H1 (cell line): ENCODE results near the gene YIPF5. TPM values are rescaled to one million over a fixed set of nuclear protein-coding genes. Genes with fewer than 3 reads are reported as not detected.

ENCODE experiments used
- CTCF ChIA-PET: fragments of 300-600 bp; sonication (Branson Sonifier 250); formaldehyde crosslinking; loops from one replicate; lab custom pipeline; 2021; ENCODE audit not compliant: partially characterized antibody; lab: Charles Lee
- POLR2A ChIA-PET: fragments of 300-600 bp; sonication (Branson Sonifier 250); formaldehyde crosslinking; loops from one replicate; lab custom pipeline; 2021; ENCODE audit warnings: inconsistent platforms; ENCODE audit not compliant: partially characterized antibody; lab: Charles Lee
- DNase-seq, 2 experiments: peaks; one replicate each; pipeline versions ENCODE4 v3.0.0 to v3.0.0-alpha.2; 2010 to 2022; ENCODE audit warnings: low spot score in 2 of 2, low read depth in 1 of 2, mixed read lengths in 1 of 2
- FAIRE-seq: peaks from 2 replicates; lab custom pipeline; 2011; peaks lifted over from hg19 to GRCh38; lab: Jason Lieb, UNC
- H2AFZ ChIP-seq: 2 replicates; pipeline ENCODE4 v1.8.1; 2012; ENCODE audit warnings: low read length, inconsistent platforms
- H2AK5ac ChIP-seq: 2 replicates; pipeline ENCODE4 v1.6.1; 2013; ENCODE audit warnings: low read depth, low read length
- H2BK120ac ChIP-seq: replicated peaks from 2 replicates; pipeline ENCODE3; 2013; ENCODE audit warnings: low read depth, low read length, inconsistent platforms
- H2BK12ac ChIP-seq: 2 replicates; pipeline ENCODE4 v1.6.1; 2013; ENCODE audit warnings: low read depth, low read length
- H2BK15ac ChIP-seq: 2 replicates; pipeline ENCODE4 v1.6.1; 2013; ENCODE audit warnings: low read length
- H2BK20ac ChIP-seq: 2 replicates; pipeline ENCODE4 v1.6.1; 2013; ENCODE audit warnings: low read length
- H2BK5ac ChIP-seq: 2 replicates; pipeline ENCODE4 v1.6.1; 2013; ENCODE audit warnings: low read depth, low read length
- H3K14ac ChIP-seq: 2 replicates; pipeline ENCODE4 v1.6.1; 2013; ENCODE audit warnings: inconsistent platforms; ENCODE audit not compliant: insufficient read length
- H3K18ac ChIP-seq: 2 replicates; pipeline ENCODE4 v1.6.1; 2013; ENCODE audit warnings: low read length; ENCODE audit errors: extremely low read depth
- H3K23ac ChIP-seq: 2 replicates; pipeline ENCODE4 v1.6.1; 2013; ENCODE audit warnings: inconsistent platforms; ENCODE audit not compliant: insufficient read length
- H3K23me2 ChIP-seq: 2 replicates; pipeline ENCODE4 v1.6.1; 2013; ENCODE audit warnings: low read depth, low read length
- H3K27ac ChIP-seq: 2 replicates; pipeline ENCODE4 v1.6.1; 2011; ENCODE audit warnings: low read depth, low read length, inconsistent platforms
- H3K27me3 ChIP-seq, 4 experiments: replicated peaks in 1 of 4; 1 replicate in 1 of 4; 2 replicates in 3 of 4; pipeline versions ENCODE4 v1.6.1 to v1.8.1; 2011 to 2013; ENCODE audit warnings: low read length in 3 of 4, mild to moderate bottlenecking in 3 of 4, inconsistent platforms in 2 of 4, mixed read lengths in 2 of 4, moderate library complexity in 1 of 4; ENCODE audit not compliant: control insufficient read depth in 3 of 4, insufficient read depth in 3 of 4; ENCODE audit errors: extremely low read depth in 1 of 4
- H3K36me3 ChIP-seq, 4 experiments: 2 replicates each; pipeline versions ENCODE4 v1.6.1 to v1.8.1; 2011 to 2013; ENCODE audit warnings: mild to moderate bottlenecking in 4 of 4, low read length in 3 of 4, moderate library complexity in 2 of 4, control low read depth in 1 of 4, inconsistent platforms in 1 of 4; ENCODE audit not compliant: insufficient read depth in 4 of 4, control insufficient read depth in 2 of 4
- H3K4ac ChIP-seq: replicated peaks from 2 replicates; pipeline ENCODE3; 2013; ENCODE audit warnings: low read length, low read depth, mixed read lengths, inconsistent platforms; ENCODE audit not compliant: insufficient read length
- H3K4me1 ChIP-seq, 4 experiments: replicated peaks in 1 of 4; 1 replicate in 1 of 4; 2 replicates in 3 of 4; pipeline versions ENCODE4 v1.6.1 to v1.8.1; 2011 to 2013; ENCODE audit warnings: low read length in 3 of 4, inconsistent platforms in 2 of 4, mixed read lengths in 1 of 4; ENCODE audit not compliant: insufficient read depth in 4 of 4, control insufficient read depth in 3 of 4
- H3K4me2 ChIP-seq, 2 experiments: 2 replicates each; pipeline versions ENCODE4 v1.6.1 to v1.8.1; 2011 to 2013; ENCODE audit warnings: low read depth in 2 of 2, low read length in 2 of 2, control low read depth in 1 of 2, inconsistent platforms in 1 of 2, mild to moderate bottlenecking in 1 of 2; ENCODE audit not compliant: insufficient read depth in 1 of 2
- H3K4me3 ChIP-seq, 4 experiments: fragments of 200-600, 300-600 bp in 1 of 4; sonication (generic), shearing (Covaris generic), sonication (Bioruptor Twin) in 1 of 4; 2 replicates each; pipeline versions ENCODE4 v1.5.1 to v1.8.1; 2011 to 2016; ENCODE audit warnings: low read length in 4 of 4, low read depth in 3 of 4, control low read depth in 2 of 4, inconsistent platforms in 2 of 4, mild to moderate bottlenecking in 2 of 4, mixed read lengths in 1 of 4, moderate library complexity in 1 of 4; ENCODE audit not compliant: insufficient read depth in 2 of 4; ENCODE audit errors: extremely low read depth in 1 of 4
- H3K56ac ChIP-seq: replicated peaks from 2 replicates; pipeline ENCODE3; 2013; ENCODE audit warnings: low read depth, mild to moderate bottlenecking, mixed read lengths, low read length, inconsistent platforms; ENCODE audit not compliant: insufficient read length
- H3K79me1 ChIP-seq: 2 replicates; pipeline ENCODE4 v1.6.1; 2013; ENCODE audit warnings: low read depth, low read length, control low read depth
- H3K79me2 ChIP-seq, 2 experiments: 2 replicates each; pipeline versions ENCODE4 v1.6.1 to v1.8.1; 2012 to 2013; ENCODE audit warnings: low read length in 2 of 2, mild to moderate bottlenecking in 2 of 2, inconsistent platforms in 1 of 2; ENCODE audit not compliant: insufficient read depth in 2 of 2, control insufficient read depth in 1 of 2
- H3K9ac ChIP-seq, 4 experiments: replicated peaks in 1 of 4; 1 replicate in 1 of 4; 2 replicates in 3 of 4; pipeline versions ENCODE4 v1.6.1 to v1.8.1; 2011 to 2013; ENCODE audit warnings: low read depth in 3 of 4, low read length in 3 of 4, control low read depth in 2 of 4, mild to moderate bottlenecking in 2 of 4, moderate library complexity in 2 of 4, inconsistent platforms in 1 of 4; ENCODE audit errors: extremely low read depth in 1 of 4
- H3K9me3 ChIP-seq, 2 experiments: 2 replicates each; pipeline versions ENCODE4 v1.6.1 to v1.8.1; 2012 to 2013; ENCODE audit warnings: mild to moderate bottlenecking in 2 of 2, moderate library complexity in 2 of 2, control low read depth in 1 of 2, inconsistent platforms in 1 of 2, low read depth in 1 of 2, low read length in 1 of 2, mixed read lengths in 1 of 2; ENCODE audit not compliant: insufficient read depth in 2 of 2
- H4K20me1 ChIP-seq, 2 experiments: replicated peaks in 1 of 2; 2 replicates each; pipeline versions ENCODE3 to v1.8.1; 2011 to 2013; ENCODE audit warnings: inconsistent platforms in 2 of 2, low read length in 2 of 2, mild to moderate bottlenecking in 1 of 2; ENCODE audit not compliant: insufficient read depth in 2 of 2, control insufficient read depth in 1 of 2
- H4K5ac ChIP-seq: 2 replicates; pipeline ENCODE4 v1.6.1; 2013; ENCODE audit warnings: low read length, low read depth, mixed read lengths, inconsistent platforms; ENCODE audit not compliant: insufficient read length
- H4K8ac ChIP-seq: 2 replicates; pipeline ENCODE4 v1.8.0; 2013; ENCODE audit warnings: mild to moderate bottlenecking, moderate library complexity, low read length, inconsistent platforms; ENCODE audit not compliant: insufficient read depth; ENCODE audit errors: extremely low read depth
- H4K91ac ChIP-seq: replicated peaks from 2 replicates; pipeline ENCODE3; 2013; ENCODE audit warnings: low read length, mixed read lengths, inconsistent platforms; ENCODE audit not compliant: insufficient read length
- CBX8 ChIP-seq: fragments of 300-800, 300-1000 bp; sonication (generic); IDR thresholded peaks from 2 replicates; pipeline ENCODE4 v1.7.1; 2016; ENCODE audit warnings: low read depth, low read length, borderline replicate concordance
- CREB1 ChIP-seq: IDR thresholded peaks from 2 replicates; pipeline ENCODE4 v1.6.1; 2012; ENCODE audit warnings: inconsistent platforms
- GABPA ChIP-seq: IDR thresholded peaks from 2 replicates; pipeline ENCODE4 v1.6.1; 2011; ENCODE audit warnings: mild to moderate bottlenecking, low read length, moderate library complexity, borderline replicate concordance; ENCODE audit not compliant: insufficient read depth
- HDAC2 ChIP-seq, 2 experiments: fragments of 300-600 bp in 1 of 2; sonication (generic) in 1 of 2; IDR thresholded peaks; 2 replicates each; pipeline ENCODE4 v1.6.1; 2011 to 2012; ENCODE audit warnings: low read depth in 2 of 2, low read length in 2 of 2, mild to moderate bottlenecking in 2 of 2, moderate library complexity in 2 of 2, borderline replicate concordance in 1 of 2, inconsistent platforms in 1 of 2
- JUND ChIP-seq: IDR thresholded peaks from 2 replicates; pipeline ENCODE4 v1.6.1; 2011; ENCODE audit warnings: mild to moderate bottlenecking, improper control_type of control experiment, low read length
- TBP ChIP-seq: IDR thresholded peaks from 2 replicates; pipeline ENCODE4 v1.6.1; 2011; ENCODE audit warnings: low read depth, low read length, improper control_type of control experiment
- TEAD4 ChIP-seq: IDR thresholded peaks from 2 replicates; pipeline ENCODE4 v1.6.1; 2012; ENCODE audit warnings: low read depth, low read length, inconsistent platforms, mixed read lengths
- USF2 ChIP-seq: IDR thresholded peaks from 2 replicates; pipeline ENCODE4 v1.6.1; 2011; ENCODE audit warnings: low read length, improper control_type of control experiment
- YY1 ChIP-seq: IDR thresholded peaks from 2 replicates; pipeline ENCODE4 v1.6.1; 2011; ENCODE audit warnings: low read depth, mild to moderate bottlenecking, low read length
- WGBS, 2 experiments: shearing (Covaris generic) in 1 of 2; methylation state at CpG; one replicate each; pipeline versions ENCODE4 v1.1.6 to v1.1.7; 2013 to 2015; ENCODE audit warnings: low lambda C conversion rate in 2 of 2, mixed read lengths in 2 of 2, inconsistent platforms in 1 of 2, low coverage in 1 of 2, missing lambda C conversion rate in 1 of 2; ENCODE audit not compliant: insufficient replicate concordance in 2 of 2, insufficient coverage in 1 of 2, insufficient read length in 1 of 2; ENCODE audit errors: extremely low coverage in 1 of 2, missing lambda C conversion rate in 1 of 2; 5-methylcytosine and 5-hydroxymethylcytosine counted together
- polyA plus RNA-seq, 7 experiments: library from polyadenylated mRNA; depleted of rRNA in 3 of 7; stranded (reverse) in 5 of 7; unstranded in 2 of 7; fragments of >200 nt in 5 of 7; fragments of 200-250 nt in 2 of 7; gene quantifications; 1 replicate in 5 of 7; 2 replicates in 1 of 7; 4 replicates in 1 of 7; pipeline versions ENCODE4 v1.2.1 to v1.2.3, GENCODE V29; 2011 to 2013; ENCODE audit warnings: missing spikeins in 2 of 7, mixed read lengths in 2 of 7
- total RNA-seq: library from RNA; stranded (reverse); fragmentation: NEBNext Ultra II Directional; extraction: Animal tissue kit (Norgen Biotek cat#: 25700); gene quantifications from 2 replicates; pipeline ENCODE4 v1.2.1, GENCODE V29; 2021

YIPF5 gene
- total and polyA plus RNA-seq, 2 of the 8 experiments (the other 6 are each of a cell fraction or from before 2014, with no cell fraction given) = 27.6 to 33.6 TPM

- H4K5ac ChIP-seq = no peak overlapping the region
- FAIRE-seq = no peak
- ChIA-PET CTCF (interaction anchor here (0.8 to 1.6 kb wide), 3 partner anchors 9 to 294 kb away, joined by 3 to 5 read pairs (median 4); no protein-coding TSS in a partner anchor), POLR2A (no interaction called here)
- no peak overlapping the region for H4K8ac ChIP-seq
- no peaks in the 10 kb centered on the region for H3K79me2 ChIP-seq
- H3K9ac ChIP-seq = no peak overlapping the region
- H3K23me2 ChIP-seq = no peaks in the 10 kb centered on the region
- H3K56ac ChIP-seq = no peak overlapping the region
- H2BK15ac ChIP-seq = no peak overlapping the region
- no peak overlapping the region for H2AK5ac ChIP-seq
- no peak overlapping the region for H3K23ac ChIP-seq
- no peaks in the 10 kb centered on the region for H3K27me3 ChIP-seq
- DNase-seq = no peak
- peaks cover 2 to 4% (median 3%) of the 10 kb centered on the region in 4 experiments; a peak in 3 of 7 replicates for H3K4me1 ChIP-seq
- no peak overlapping the region for H3K14ac ChIP-seq
- no peak overlapping the region for H4K91ac ChIP-seq
- H3K36me3 ChIP-seq = no peaks in the 10 kb centered on the region
- H2BK5ac ChIP-seq = no peak overlapping the region
- H2BK12ac ChIP-seq = no peak overlapping the region
- H2AFZ ChIP-seq = no peak overlapping the region
- H2BK120ac ChIP-seq = no peak overlapping the region
- H3K9me3 ChIP-seq = no peaks in the 10 kb centered on the region
- H3K4me2 ChIP-seq = no peak overlapping the region
- no peak overlapping the region for H3K27ac ChIP-seq
- H3K4ac ChIP-seq = no peak overlapping the region
- no peak overlapping the region for H2BK20ac ChIP-seq
- 90% methylated on average over 2 of the region's 2 CpGs; no CpG with 5 or more reads in 1 of the 2 experiments for WGBS, 2 experiments
- H4K20me1 ChIP-seq = no peaks in the 10 kb centered on the region
- no peak overlapping the region for H3K4me3 ChIP-seq
- no peak overlapping the region for H3K18ac ChIP-seq
- no peaks in the 10 kb centered on the region for H3K79me1 ChIP-seq
- no peak for TF ChIP-seq HDAC2 (IDR thresholded peaks at IDR 0.05; ENCODE audit: borderline replicate concordance in 1 of 2, low read depth in 2 of 2, low read length in 2 of 2)
- no peak for TF ChIP-seq USF2
- TF ChIP-seq CREB1 = no peak
- TF ChIP-seq YY1 = no peak
- TF ChIP-seq TBP = no peak
- TF ChIP-seq JUND = no peak
- no peak for TF ChIP-seq GABPA
- no peak for TF ChIP-seq TEAD4
- no peak for TF ChIP-seq CBX8
These were observed 48.4 kb downstream of the YIPF5 start for GRCh38 chr5:144122081-144122480.
